Memory B cell (primary cell): Measurements from ENCODE around the gene KIAA0319L.

ENCODE experiments used
- ATAC-seq: fragments of 150-1000 bp; cut with Tn5 transposase; 2 replicates; pipeline ENCODE4 v1.10.0; 2021; ENCODE audit warnings: low read depth, mild to moderate bottlenecking, moderate library complexity
- DNase-seq, 2 donors: peaks; one replicate each; pipeline ENCODE4 v3.0.0; 2022; ENCODE audit warnings: low spot score in 2 of 2
- H3K27ac Mint-ChIP-seq: one replicate; pipeline ENCODE4 v1.8.0; 2022; ENCODE audit warnings: mild to moderate bottlenecking, moderate library complexity, mixed read lengths
- H3K27me3 Mint-ChIP-seq: one replicate; pipeline ENCODE4 v1.8.0; 2022; ENCODE audit warnings: mixed read lengths
- H3K36me3 Mint-ChIP-seq: one replicate; pipeline ENCODE4 v1.8.0; 2022; ENCODE audit warnings: mild to moderate bottlenecking, mixed read lengths
- H3K4me1 Mint-ChIP-seq: one replicate; pipeline ENCODE4 v1.8.0; 2022; ENCODE audit warnings: mixed read lengths
- H3K4me3 Mint-ChIP-seq: one replicate; pipeline ENCODE4 v1.8.0; 2022; ENCODE audit warnings: mild to moderate bottlenecking, moderate library complexity, mixed read lengths
- H3K9me3 Mint-ChIP-seq: one replicate; pipeline ENCODE4 v1.8.0; 2022; ENCODE audit warnings: mixed read lengths

Gene KIAA0319L

GRCh38 chr1:35574125-35574654, 17.0 kb upstream of the KIAA0319L start:
- Mint-ChIP-seq H3K36me3 (no peaks in the 10 kb centered on the region), H3K4me3 (no peak overlapping the region), H3K9me3 (no peaks in the 10 kb centered on the region), H3K4me1 (peaks cover 14% of the 10 kb centered on the region), H3K27me3 (peaks cover 2% of the 10 kb centered on the region), H3K27ac (no peak overlapping the region)
- ATAC-seq (no peak), DNase-seq (no peak)

- Mint-ChIP-seq H3K27ac (no peak within 1 kb of the TSS), H3K4me3 (no peak within 1 kb of the TSS), H3K36me3 (no peaks in the 10 kb centered on the region), H3K9me3 (no peaks in the 10 kb centered on the region), H3K4me1 (peaks cover 19% of the 10 kb centered on the region), H3K27me3 (peaks cover 2% of the 10 kb centered on the region)
- peak; percentile 16 for ATAC-seq
- no peak for DNase-seq
Observed at GRCh38 chr1:35573198-35574124, 16.3 kb upstream of the KIAA0319L start, which contains the start of gene TFAP2E. TSS of gene TFAP2E (plus strand) at chr1:35573314. CDS start at chr1:35573578, 264 bp downstream.

GRCh38 chr1:35572296-35572695, 15.1 kb upstream of the KIAA0319L start:
- DNase-seq (no peak), ATAC-seq (no peak)
- no peak overlapping the region for H3K27ac Mint-ChIP-seq
- H3K27me3 Mint-ChIP-seq, result peaks cover 2% of the 10 kb centered on the region
- H3K36me3 Mint-ChIP-seq, result no peaks in the 10 kb centered on the region
- H3K9me3 Mint-ChIP-seq, result no peaks in the 10 kb centered on the region
- no peak overlapping the region for H3K4me3 Mint-ChIP-seq
- peaks cover 13% of the 10 kb centered on the region for H3K4me1 Mint-ChIP-seq

GRCh38 chr1:35571263-35571662, 14.1 kb upstream of the KIAA0319L start:
- H3K36me3 Mint-ChIP-seq, result peaks cover 3% of the 10 kb centered on the region

GRCh38 chr1:35570589-35571137, 13.5 kb upstream of the KIAA0319L start:
- Mint-ChIP-seq H3K4me1 (peaks cover 8% of the 10 kb centered on the region), H3K27me3 (peaks cover 2% of the 10 kb centered on the region), H3K4me3 (no peak overlapping the region), H3K9me3 (no peaks in the 10 kb centered on the region), H3K27ac (no peak overlapping the region), H3K36me3 (peaks cover 3% of the 10 kb centered on the region)
- no peak for ATAC-seq
- no peak for DNase-seq

More at GRCh38 chr1:35571263-35571662, 14.1 kb upstream of the KIAA0319L start:
- H3K9me3 Mint-ChIP-seq, result no peaks in the 10 kb centered on the region
- ATAC-seq, result no peak
- DNase-seq, result no peak
- H3K4me3 Mint-ChIP-seq, result no peak overlapping the region
- peaks cover 2% of the 10 kb centered on the region for H3K27me3 Mint-ChIP-seq
- H3K4me1 Mint-ChIP-seq, result peaks cover 12% of the 10 kb centered on the region
- H3K27ac Mint-ChIP-seq, result no peak overlapping the region

- ATAC-seq (no peak), DNase-seq (no peak)
- H3K27ac Mint-ChIP-seq, result no peak overlapping the region
- no peaks in the 10 kb centered on the region for H3K9me3 Mint-ChIP-seq
- peaks cover 2% of the 10 kb centered on the region for H3K27me3 Mint-ChIP-seq
- no peak overlapping the region for H3K4me3 Mint-ChIP-seq
- peaks cover 8% of the 10 kb centered on the region for H3K4me1 Mint-ChIP-seq
- peaks cover 3% of the 10 kb centered on the region for H3K36me3 Mint-ChIP-seq
Observed at GRCh38 chr1:35569936-35570335, 12.7 kb upstream of the KIAA0319L start.

DNA sequence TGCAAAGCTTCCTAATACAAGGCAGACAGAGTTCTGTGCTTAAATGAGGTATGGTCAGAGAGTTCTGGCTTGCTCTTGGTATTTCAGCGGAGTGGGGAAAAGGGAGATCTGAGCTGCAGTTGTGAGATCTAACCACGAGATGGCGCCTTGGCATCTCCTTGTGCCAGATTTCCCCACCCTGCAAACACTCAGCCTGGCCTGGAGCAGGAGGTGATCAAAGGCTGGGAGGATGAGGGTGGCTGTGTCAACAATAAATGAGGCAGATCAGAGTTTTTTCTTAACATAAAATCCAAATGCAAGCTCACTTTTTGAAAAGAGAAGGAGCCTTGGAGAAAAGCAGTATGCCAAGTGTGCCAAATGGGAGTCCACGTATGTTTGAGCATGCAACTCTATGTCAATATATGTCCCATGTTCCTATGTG, 11.8 kb upstream of the KIAA0319L start:
- Mint-ChIP-seq H3K27me3 (no peaks in the 10 kb centered on the region), H3K36me3 (peaks cover 3% of the 10 kb centered on the region), H3K9me3 (no peaks in the 10 kb centered on the region), H3K27ac (no peak overlapping the region), H3K4me1 (peaks cover 13% of the 10 kb centered on the region), H3K4me3 (no peak overlapping the region)
- DNase-seq (peak; percentile 53 to 67), ATAC-seq (peak; percentile 70)

DNA sequence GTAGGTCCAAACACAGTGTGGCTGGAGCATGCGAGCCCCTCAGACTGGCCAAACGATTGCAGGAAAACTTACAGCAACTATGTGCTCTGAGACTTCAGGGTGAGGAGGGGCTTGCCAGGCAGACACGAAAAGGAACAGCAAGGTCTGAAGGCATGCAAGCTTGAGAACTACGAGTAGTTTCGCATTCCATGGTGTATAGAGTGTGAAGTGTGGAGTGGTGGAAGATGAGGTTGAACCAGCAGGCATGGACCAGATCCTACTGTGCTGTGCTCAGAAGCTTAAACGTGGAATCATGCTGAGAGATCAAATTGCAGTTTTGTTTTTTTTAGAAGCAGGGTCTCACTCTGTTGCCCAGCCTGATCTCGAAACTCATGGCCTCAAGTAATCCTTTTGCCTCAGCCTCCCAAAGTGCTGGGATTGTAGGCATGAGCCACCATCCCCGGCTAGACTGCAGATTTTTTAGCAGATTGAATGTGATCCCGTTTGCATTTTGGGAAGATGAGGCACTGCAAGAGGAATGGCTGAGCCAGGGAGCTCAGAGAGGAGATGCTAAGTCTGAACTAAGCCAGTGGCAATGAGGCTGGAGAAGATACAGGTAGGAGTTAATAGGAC, 10.8 kb upstream of the KIAA0319L start:
- H3K4me3 Mint-ChIP-seq, result no peak overlapping the region
- no peaks in the 10 kb centered on the region for H3K9me3 Mint-ChIP-seq
- H3K4me1 Mint-ChIP-seq, result peaks cover 13% of the 10 kb centered on the region
- H3K27ac Mint-ChIP-seq, result no peak overlapping the region
- peaks cover 3% of the 10 kb centered on the region for H3K36me3 Mint-ChIP-seq
- H3K27me3 Mint-ChIP-seq, result no peaks in the 10 kb centered on the region
- DNase-seq, result no peak
- no peak for ATAC-seq

DNA sequence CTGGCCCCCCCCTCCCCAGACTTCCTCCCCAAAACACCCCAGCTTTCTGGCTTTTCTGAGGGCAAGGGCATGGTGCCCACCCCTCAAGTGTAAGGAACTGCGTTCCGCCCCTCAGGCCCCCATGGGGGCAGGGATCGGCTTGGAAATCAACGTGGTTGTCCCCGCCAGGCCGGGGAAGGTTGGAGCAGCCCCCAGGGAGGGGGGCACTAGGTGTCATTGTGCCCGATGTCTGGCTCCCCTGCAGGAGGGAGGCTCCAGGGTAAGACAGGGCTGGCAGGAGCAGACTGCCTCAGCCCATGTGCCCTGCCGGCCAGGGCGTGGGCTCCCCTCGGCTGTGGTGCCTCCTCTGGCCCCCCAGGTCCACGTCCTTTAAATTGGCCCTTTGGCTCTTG, 8.5 kb upstream of the KIAA0319L start:
- H3K36me3 Mint-ChIP-seq, result peaks cover 3% of the 10 kb centered on the region
- no peaks in the 10 kb centered on the region for H3K27me3 Mint-ChIP-seq
- no peak overlapping the region for H3K4me3 Mint-ChIP-seq
- H3K9me3 Mint-ChIP-seq, result no peaks in the 10 kb centered on the region
- ATAC-seq (no peak), DNase-seq (no peak)
- H3K27ac Mint-ChIP-seq, result no peak overlapping the region
- peaks cover 20% of the 10 kb centered on the region for H3K4me1 Mint-ChIP-seq

DNA sequence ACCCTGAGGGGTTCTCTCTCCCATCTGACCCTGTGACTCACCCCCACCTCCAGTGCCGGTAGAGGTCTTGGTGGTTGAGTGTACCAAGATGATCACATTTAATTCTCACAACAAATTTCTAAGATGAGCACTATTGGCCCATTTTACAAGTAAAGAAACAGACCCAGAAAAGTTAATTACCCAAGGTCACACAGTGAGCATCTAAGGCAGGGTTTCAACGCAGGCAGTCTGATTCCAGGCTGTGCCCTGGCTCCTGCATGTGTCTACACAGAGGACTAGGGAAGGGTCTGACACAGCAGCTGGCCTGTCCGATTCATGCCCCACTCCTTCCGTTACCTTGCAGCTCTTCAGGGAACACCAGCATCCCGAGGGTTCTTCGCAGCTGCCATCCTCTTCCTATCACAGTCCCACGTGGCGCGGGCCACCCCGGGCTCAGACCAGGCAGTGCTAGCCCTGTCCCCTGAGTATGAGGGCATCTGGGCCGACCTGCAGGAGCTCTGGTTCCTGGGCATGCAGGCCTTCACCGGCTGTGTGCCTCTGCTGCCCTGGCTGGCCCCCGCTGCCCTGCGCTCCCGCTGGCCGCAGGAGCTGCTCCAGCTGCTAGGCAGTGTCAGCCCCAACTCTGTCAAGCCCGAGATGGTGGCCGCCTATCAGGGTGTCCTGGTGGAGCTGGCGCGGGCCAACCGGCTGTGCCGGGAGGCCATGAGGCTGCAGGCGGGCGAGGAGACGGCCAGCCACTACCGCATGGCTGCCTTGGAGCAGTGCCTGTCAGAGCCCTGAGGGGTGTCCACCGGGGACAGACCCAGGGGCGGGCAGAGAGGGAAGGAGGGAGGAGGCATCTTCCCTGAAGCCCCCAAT, 7.9 kb upstream of the KIAA0319L start:
- no peaks in the 10 kb centered on the region for H3K9me3 Mint-ChIP-seq
- H3K4me1 Mint-ChIP-seq, result peaks cover 20% of the 10 kb centered on the region
- no peak for DNase-seq
- H3K27me3 Mint-ChIP-seq, result no peaks in the 10 kb centered on the region
- peaks cover 3% of the 10 kb centered on the region for H3K36me3 Mint-ChIP-seq
- no peak for ATAC-seq
- H3K4me3 Mint-ChIP-seq, result no peak overlapping the region
- H3K27ac Mint-ChIP-seq, result no peak overlapping the region

GRCh38 chr1:35564037-35564883, 7.1 kb upstream of the KIAA0319L start:
- Mint-ChIP-seq H3K4me3 (no peak overlapping the region), H3K27ac (peak overlapping the region; percentile 24)
- ATAC-seq, result peak; percentile 71

GRCh38 chr1:35563166-35563565, 6.0 kb upstream of the KIAA0319L start:
- ATAC-seq, result no peak
- no peak for DNase-seq
- Mint-ChIP-seq H3K27ac (peak overlapping the region; percentile 60), H3K4me3 (no peak overlapping the region), H3K4me1 (peaks cover 22% of the 10 kb centered on the region), H3K36me3 (peaks cover 3% of the 10 kb centered on the region), H3K9me3 (no peaks in the 10 kb centered on the region), H3K27me3 (no peaks in the 10 kb centered on the region)

More at GRCh38 chr1:35564037-35564883, 7.1 kb upstream of the KIAA0319L start:
- Mint-ChIP-seq H3K9me3 (no peaks in the 10 kb centered on the region), H3K4me1 (peaks cover 25% of the 10 kb centered on the region), H3K36me3 (peaks cover 3% of the 10 kb centered on the region), H3K27me3 (no peaks in the 10 kb centered on the region)
- peak; percentile 68 to 79 for DNase-seq
